ENCODE results near the gene GLMP. TPM values are rescaled to one million over a fixed set of nuclear protein-coding genes. Genes with fewer than 3 reads are reported as not detected.

Gene GLMP
- total and polyA plus RNA-seq, 4 donors, result 16.9 to 54.1 (median 25.9) TPM

- H3K36me3 ChIP-seq (ENCODE audit: control insufficient read depth, insufficient read depth, low read length), result peaks cover 78% of the 10 kb centered on the region
- H3K4me1 ChIP-seq (ENCODE audit: control insufficient read depth, insufficient read depth, low read length), result no peaks in the 10 kb centered on the region
- 88% methylated on average over 1 of the region's 3 CpGs for WGBS (ENCODE audit: insufficient coverage)
Observed at GRCh38 chr1:156320560-156320959, 25.1 kb upstream of the GLMP start.

GRCh38 chr1:156319664-156320063, 24.2 kb upstream of the GLMP start:
- no CpG with 5 or more reads among the region's 1 CpG for WGBS (ENCODE audit: insufficient coverage)
- no peak overlapping the region for H3K4me3 ChIP-seq (ENCODE audit: low read depth, low read length)
- H3K27ac ChIP-seq (ENCODE audit: low read depth, low read length), result no peak overlapping the region
- no peaks in the 10 kb centered on the region for H3K27me3 ChIP-seq (ENCODE audit: control insufficient read depth, insufficient read depth, low read length)
- peaks cover 79% of the 10 kb centered on the region for H3K36me3 ChIP-seq (ENCODE audit: control insufficient read depth, insufficient read depth, low read length)
- H3K9me3 ChIP-seq (ENCODE audit: control insufficient read depth, insufficient read depth, low read length), result no peaks in the 10 kb centered on the region
- H3K4me1 ChIP-seq (ENCODE audit: control insufficient read depth, insufficient read depth, low read length), result no peaks in the 10 kb centered on the region
- peak in 2 of 6 donors; percentile 47 to 69 for DNase-seq (ENCODE audit: low read depth in 4 of 6, low spot score in 6 of 6)

More at GRCh38 chr1:156320560-156320959, 25.1 kb upstream of the GLMP start:
- Histone ChIP-seq H3K4me3 (ENCODE audit: low read depth, low read length) (no peak overlapping the region), H3K9me3 (ENCODE audit: control insufficient read depth, insufficient read depth, low read length) (no peaks in the 10 kb centered on the region), H3K27ac (ENCODE audit: low read depth, low read length) (no peak overlapping the region), H3K27me3 (ENCODE audit: control insufficient read depth, insufficient read depth, low read length) (no peaks in the 10 kb centered on the region)
- DNase-seq (ENCODE audit: low read depth in 4 of 6, low spot score in 6 of 6), result no peak

GRCh38 chr1:156316909-156317308, 21.4 kb upstream of the GLMP start:
- H3K9me3 ChIP-seq (ENCODE audit: control insufficient read depth, insufficient read depth, low read length), result no peaks in the 10 kb centered on the region
- H3K36me3 ChIP-seq (ENCODE audit: control insufficient read depth, insufficient read depth, low read length), result peaks cover 79% of the 10 kb centered on the region
- no peaks in the 10 kb centered on the region for H3K4me1 ChIP-seq (ENCODE audit: control insufficient read depth, insufficient read depth, low read length)
- no peak overlapping the region for H3K27ac ChIP-seq (ENCODE audit: low read depth, low read length)
- 100% methylated on average over 3 of the region's 7 CpGs for WGBS (ENCODE audit: insufficient coverage)
- no peak for DNase-seq (ENCODE audit: low read depth in 4 of 6, low spot score in 6 of 6)
- H3K4me3 ChIP-seq (ENCODE audit: low read depth, low read length), result no peak overlapping the region
- no peaks in the 10 kb centered on the region for H3K27me3 ChIP-seq (ENCODE audit: control insufficient read depth, insufficient read depth, low read length)

- no peak overlapping the region for H3K27ac ChIP-seq (ENCODE audit: low read depth, low read length)
- no peaks in the 10 kb centered on the region for H3K27me3 ChIP-seq (ENCODE audit: control insufficient read depth, insufficient read depth, low read length)
- WGBS (ENCODE audit: insufficient coverage), result 99% methylated on average over 6 of the region's 6 CpGs
- H3K9me3 ChIP-seq (ENCODE audit: control insufficient read depth, insufficient read depth, low read length), result no peaks in the 10 kb centered on the region
- no peak for DNase-seq (ENCODE audit: low read depth in 4 of 6, low spot score in 6 of 6)
- H3K4me3 ChIP-seq (ENCODE audit: low read depth, low read length), result no peak overlapping the region
- no peaks in the 10 kb centered on the region for H3K4me1 ChIP-seq (ENCODE audit: control insufficient read depth, insufficient read depth, low read length)
- H3K36me3 ChIP-seq (ENCODE audit: control insufficient read depth, insufficient read depth, low read length), result peaks cover 85% of the 10 kb centered on the region
Observed at GRCh38 chr1:156310962-156311361, 15.5 kb upstream of the GLMP start.

- Histone ChIP-seq H3K4me1 (ENCODE audit: control insufficient read depth, insufficient read depth, low read length) (no peaks in the 10 kb centered on the region), H3K27me3 (ENCODE audit: control insufficient read depth, insufficient read depth, low read length) (no peaks in the 10 kb centered on the region), H3K9me3 (ENCODE audit: control insufficient read depth, insufficient read depth, low read length) (no peaks in the 10 kb centered on the region), H3K27ac (ENCODE audit: low read depth, low read length) (no peak overlapping the region), H3K4me3 (ENCODE audit: low read depth, low read length) (no peak overlapping the region), H3K36me3 (ENCODE audit: control insufficient read depth, insufficient read depth, low read length) (peaks cover 74% of the 10 kb centered on the region)
- DNase-seq (ENCODE audit: low read depth in 4 of 6, low spot score in 6 of 6), result no peak
Observed at GRCh38 chr1:156308078-156308477, 12.6 kb upstream of the GLMP start.

GRCh38 chr1:156305215-156305614, 9.7 kb upstream of the GLMP start:
- H3K4me3 ChIP-seq (ENCODE audit: low read depth, low read length), result no peak overlapping the region
- H3K36me3 ChIP-seq (ENCODE audit: control insufficient read depth, insufficient read depth, low read length), result peaks cover 54% of the 10 kb centered on the region
- H3K4me1 ChIP-seq (ENCODE audit: control insufficient read depth, insufficient read depth, low read length), result no peaks in the 10 kb centered on the region
- DNase-seq (ENCODE audit: low read depth in 4 of 6, low spot score in 6 of 6), result no peak
- no peak overlapping the region for H3K27ac ChIP-seq (ENCODE audit: low read depth, low read length)
- WGBS (ENCODE audit: insufficient coverage), result no CpG with 5 or more reads among the region's 2 CpGs
- H3K9me3 ChIP-seq (ENCODE audit: control insufficient read depth, insufficient read depth, low read length), result no peaks in the 10 kb centered on the region
- no peaks in the 10 kb centered on the region for H3K27me3 ChIP-seq (ENCODE audit: control insufficient read depth, insufficient read depth, low read length)

GRCh38 chr1:156303241-156303640, 7.8 kb upstream of the GLMP start:
- no peaks in the 10 kb centered on the region for H3K9me3 ChIP-seq (ENCODE audit: control insufficient read depth, insufficient read depth, low read length)
- no peaks in the 10 kb centered on the region for H3K4me1 ChIP-seq (ENCODE audit: control insufficient read depth, insufficient read depth, low read length)
- no peaks in the 10 kb centered on the region for H3K27me3 ChIP-seq (ENCODE audit: control insufficient read depth, insufficient read depth, low read length)
- DNase-seq (ENCODE audit: low read depth in 4 of 6, low spot score in 6 of 6), result no peak
- WGBS (ENCODE audit: insufficient coverage), result no CpG with 5 or more reads among the region's 4 CpGs
- no peak overlapping the region for H3K4me3 ChIP-seq (ENCODE audit: low read depth, low read length)
- H3K36me3 ChIP-seq (ENCODE audit: control insufficient read depth, insufficient read depth, low read length), result peaks cover 41% of the 10 kb centered on the region
- no peak overlapping the region for H3K27ac ChIP-seq (ENCODE audit: low read depth, low read length)

GRCh38 chr1:156298852-156299357, 3.4 kb upstream of the GLMP start, which contains the start of gene VHLL:
Gene VHLL (minus strand): TSS chr1:156299307. CDS start chr1:156299189, 118 bp downstream.
- Histone ChIP-seq H3K9me3 (ENCODE audit: control insufficient read depth, insufficient read depth, low read length) (no peaks in the 10 kb centered on the region), H3K4me3 (ENCODE audit: low read depth, low read length) (no peak within 1 kb of the TSS), H3K27ac (ENCODE audit: low read depth, low read length) (no peak within 1 kb of the TSS), H3K36me3 (ENCODE audit: control insufficient read depth, insufficient read depth, low read length) (peaks cover 13% of the 10 kb centered on the region), H3K27me3 (ENCODE audit: control insufficient read depth, insufficient read depth, low read length) (no peaks in the 10 kb centered on the region), H3K4me1 (ENCODE audit: control insufficient read depth, insufficient read depth, low read length) (peaks cover 10% of the 10 kb centered on the region)
- DNase-seq (ENCODE audit: low read depth in 4 of 6, low spot score in 6 of 6), result no peak
- 87% methylated on average over 14 of the region's 19 CpGs for WGBS (ENCODE audit: insufficient coverage)

GRCh38 chr1:156293895-156294294, 1.6 kb downstream of the GLMP start:
- Histone ChIP-seq H3K27ac (ENCODE audit: low read depth, low read length) (no peak overlapping the region), H3K4me1 (ENCODE audit: control insufficient read depth, insufficient read depth, low read length) (peaks cover 21% of the 10 kb centered on the region), H3K4me3 (ENCODE audit: low read depth, low read length) (no peak overlapping the region), H3K9me3 (ENCODE audit: control insufficient read depth, insufficient read depth, low read length) (no peaks in the 10 kb centered on the region), H3K27me3 (ENCODE audit: control insufficient read depth, insufficient read depth, low read length) (no peaks in the 10 kb centered on the region), H3K36me3 (ENCODE audit: control insufficient read depth, insufficient read depth, low read length) (peaks cover 26% of the 10 kb centered on the region)
- 94% methylated on average over 6 of the region's 9 CpGs for WGBS (ENCODE audit: insufficient coverage)
- no peak for DNase-seq (ENCODE audit: low read depth in 4 of 6, low spot score in 6 of 6)

GRCh38 chr1:156293098-156293434, 2.4 kb downstream of the GLMP start:
- no peak overlapping the region for H3K4me3 ChIP-seq (ENCODE audit: low read depth, low read length)
- H3K27ac ChIP-seq (ENCODE audit: low read depth, low read length), result no peak overlapping the region
- WGBS (ENCODE audit: insufficient coverage), result 94% methylated on average over 8 of the region's 8 CpGs
- peaks cover 21% of the 10 kb centered on the region for H3K4me1 ChIP-seq (ENCODE audit: control insufficient read depth, insufficient read depth, low read length)
- H3K9me3 ChIP-seq (ENCODE audit: control insufficient read depth, insufficient read depth, low read length), result no peaks in the 10 kb centered on the region
- peaks cover 24% of the 10 kb centered on the region for H3K36me3 ChIP-seq (ENCODE audit: control insufficient read depth, insufficient read depth, low read length)
- H3K27me3 ChIP-seq (ENCODE audit: control insufficient read depth, insufficient read depth, low read length), result no peaks in the 10 kb centered on the region
- no peak for DNase-seq (ENCODE audit: low read depth in 4 of 6, low spot score in 6 of 6)

All from spinal cord (tissue), 10 donors.